ENCODE measurements around the gene PRKCA.

PRKCA gene

GRCh38 chr17:66547151-66547865 lies 244.9 kb downstream of the PRKCA start:
- no peaks in the 10 kb centered on the region for H3K79me2 ChIP-seq (ENCODE audit: control insufficient read depth, insufficient read depth, low read length, poor library complexity)
- peaks cover 6 to 16% of the 10 kb centered on the region in 2 experiments for H3K4me1 ChIP-seq (ENCODE audit: control insufficient read depth in 1 of 2, insufficient read depth in 2 of 2, low read length in 2 of 2)
- H3K27ac ChIP-seq (ENCODE audit: low read depth, low read length): no peak overlapping the region
- no CpG with 5 or more reads among the region's 3 CpGs for WGBS (ENCODE audit: extremely low coverage, insufficient coverage, insufficient read length)
- H2AK5ac ChIP-seq (ENCODE audit: low read length): no peak overlapping the region
- H3K4me2 ChIP-seq (ENCODE audit: low read length): no peak overlapping the region
- no peaks in the 10 kb centered on the region for H3K9me3 ChIP-seq (ENCODE audit: insufficient read depth, low read depth, low read length)
- no peak overlapping the region for H3K14ac ChIP-seq (ENCODE audit: low read length)
- no peak for DNase-seq
- no peak overlapping the region for H3K4ac ChIP-seq (ENCODE audit: low read depth, low read length)
- H2BK120ac ChIP-seq (ENCODE audit: insufficient read depth, low read length, poor library complexity): no peak overlapping the region
- no peak overlapping the region for H2BK12ac ChIP-seq (ENCODE audit: low read length)
- H2AFZ ChIP-seq (ENCODE audit: insufficient read depth, low read length, poor library complexity): no peak overlapping the region
- no peak overlapping the region for H4K12ac ChIP-seq (ENCODE audit: low read depth, low read length)
- H3K36me3 ChIP-seq (ENCODE audit: control insufficient read depth in 1 of 2, insufficient read depth in 2 of 2, low read length in 2 of 2): no peaks in the 10 kb centered on the region
- no peak overlapping the region for H4K8ac ChIP-seq (ENCODE audit: low read depth, low read length)
- no peaks in the 10 kb centered on the region for H3K27me3 ChIP-seq (ENCODE audit: insufficient read depth, low read length)
- no peak overlapping the region for H3K23ac ChIP-seq (ENCODE audit: low read length)
- no peak overlapping the region for H3K18ac ChIP-seq (ENCODE audit: low read length)
- peaks cover 7% of the 10 kb centered on the region for H3K79me1 ChIP-seq (ENCODE audit: low read length)
- H2BK5ac ChIP-seq (ENCODE audit: low read depth, low read length, poor library complexity): no peak overlapping the region
- H4K91ac ChIP-seq (ENCODE audit: low read depth, low read length): no peak overlapping the region
- no peak overlapping the region for H3K9ac ChIP-seq (ENCODE audit: low read length)
- no peak overlapping the region for H3K4me3 ChIP-seq (ENCODE audit: low read depth, low read length)

- H3K4ac ChIP-seq (ENCODE audit: low read depth, low read length): no peak overlapping the region
- H3K4me2 ChIP-seq (ENCODE audit: low read length): no peak overlapping the region
- peaks cover 1% of the 10 kb centered on the region for H3K9me3 ChIP-seq (ENCODE audit: insufficient read depth, low read depth, low read length)
- no peaks in the 10 kb centered on the region for H3K27me3 ChIP-seq (ENCODE audit: insufficient read depth, low read length)
- H3K4me3 ChIP-seq (ENCODE audit: low read depth, low read length): no peak overlapping the region
- H4K91ac ChIP-seq (ENCODE audit: low read depth, low read length): no peak overlapping the region
- peaks cover 6 to 14% of the 10 kb centered on the region in 2 experiments for H3K4me1 ChIP-seq (ENCODE audit: control insufficient read depth in 1 of 2, insufficient read depth in 2 of 2, low read length in 2 of 2)
- no peak overlapping the region for H2BK120ac ChIP-seq (ENCODE audit: insufficient read depth, low read length, poor library complexity)
- H2BK5ac ChIP-seq (ENCODE audit: low read depth, low read length, poor library complexity): no peak overlapping the region
- H2AK5ac ChIP-seq (ENCODE audit: low read length): no peak overlapping the region
- WGBS (ENCODE audit: extremely low coverage, insufficient coverage, insufficient read length): no CpG with 5 or more reads among the region's 3 CpGs
- no peaks in the 10 kb centered on the region for H3K36me3 ChIP-seq (ENCODE audit: control insufficient read depth in 1 of 2, insufficient read depth in 2 of 2, low read length in 2 of 2)
- no peak overlapping the region for H3K23ac ChIP-seq (ENCODE audit: low read length)
- H4K8ac ChIP-seq (ENCODE audit: low read depth, low read length): no peak overlapping the region
- H3K14ac ChIP-seq (ENCODE audit: low read length): no peak overlapping the region
- no peaks in the 10 kb centered on the region for H3K79me2 ChIP-seq (ENCODE audit: control insufficient read depth, insufficient read depth, low read length, poor library complexity)
- no peak for DNase-seq
- H3K18ac ChIP-seq (ENCODE audit: low read length): no peak overlapping the region
- peaks cover 7% of the 10 kb centered on the region for H3K79me1 ChIP-seq (ENCODE audit: low read length)
- no peak overlapping the region for H3K9ac ChIP-seq (ENCODE audit: low read length)
- H2BK12ac ChIP-seq (ENCODE audit: low read length): peak overlapping the region; percentile 6
- no peak overlapping the region for H2AFZ ChIP-seq (ENCODE audit: insufficient read depth, low read length, poor library complexity)
- peak overlapping the region; percentile 6 for H3K27ac ChIP-seq (ENCODE audit: low read depth, low read length)
- no peak overlapping the region for H4K12ac ChIP-seq (ENCODE audit: low read depth, low read length)
These were observed 245.7 kb downstream of the PRKCA start for GRCh38 chr17:66548158-66548557.

- H3K18ac ChIP-seq (ENCODE audit: low read length): no peak overlapping the region
- DNase-seq: no peak
- no peak overlapping the region for H3K4me3 ChIP-seq (ENCODE audit: low read depth, low read length)
- H3K79me2 ChIP-seq (ENCODE audit: control insufficient read depth, insufficient read depth, low read length, poor library complexity): no peaks in the 10 kb centered on the region
- no peak overlapping the region for H3K14ac ChIP-seq (ENCODE audit: low read length)
- no peak overlapping the region for H3K23ac ChIP-seq (ENCODE audit: low read length)
- H2BK120ac ChIP-seq (ENCODE audit: insufficient read depth, low read length, poor library complexity): no peak overlapping the region
- H3K9me3 ChIP-seq (ENCODE audit: insufficient read depth, low read depth, low read length): peaks cover 1% of the 10 kb centered on the region
- H4K91ac ChIP-seq (ENCODE audit: low read depth, low read length): no peak overlapping the region
- no peak overlapping the region for H3K27ac ChIP-seq (ENCODE audit: low read depth, low read length)
- no peak overlapping the region for H3K4me2 ChIP-seq (ENCODE audit: low read length)
- H3K4me1 ChIP-seq (ENCODE audit: control insufficient read depth in 1 of 2, insufficient read depth in 2 of 2, low read length in 2 of 2): peaks cover 6 to 12% of the 10 kb centered on the region in 2 experiments
- no peak overlapping the region for H2AK5ac ChIP-seq (ENCODE audit: low read length)
- no peaks in the 10 kb centered on the region for H3K36me3 ChIP-seq (ENCODE audit: control insufficient read depth in 1 of 2, insufficient read depth in 2 of 2, low read length in 2 of 2)
- H3K27me3 ChIP-seq (ENCODE audit: insufficient read depth, low read length): no peaks in the 10 kb centered on the region
- WGBS (ENCODE audit: extremely low coverage, insufficient coverage, insufficient read length): no CpG with 5 or more reads among the region's 14 CpGs
- H2BK5ac ChIP-seq (ENCODE audit: low read depth, low read length, poor library complexity): no peak overlapping the region
- H3K4ac ChIP-seq (ENCODE audit: low read depth, low read length): no peak overlapping the region
- H3K9ac ChIP-seq (ENCODE audit: low read length): no peak overlapping the region
- no peak overlapping the region for H2BK12ac ChIP-seq (ENCODE audit: low read length)
- H4K8ac ChIP-seq (ENCODE audit: low read depth, low read length): no peak overlapping the region
- no peak overlapping the region for H4K12ac ChIP-seq (ENCODE audit: low read depth, low read length)
- no peak overlapping the region for H2AFZ ChIP-seq (ENCODE audit: insufficient read depth, low read length, poor library complexity)
- H3K79me1 ChIP-seq (ENCODE audit: low read length): peaks cover 5% of the 10 kb centered on the region
These were observed 246.4 kb downstream of the PRKCA start for GRCh38 chr17:66548659-66549310.

GRCh38 chr17:66549311-66549704 lies 246.9 kb downstream of the PRKCA start:
- Histone ChIP-seq H3K9me3 (ENCODE audit: insufficient read depth, low read depth, low read length) (peaks cover 1% of the 10 kb centered on the region), H2BK120ac (ENCODE audit: insufficient read depth, low read length, poor library complexity) (no peak overlapping the region), H3K23ac (ENCODE audit: low read length) (no peak overlapping the region), H3K4ac (ENCODE audit: low read depth, low read length) (no peak overlapping the region), H3K27ac (ENCODE audit: low read depth, low read length) (no peak overlapping the region), H4K12ac (ENCODE audit: low read depth, low read length) (no peak overlapping the region), H3K4me1 (ENCODE audit: control insufficient read depth in 1 of 2, insufficient read depth in 2 of 2, low read length in 2 of 2) (peaks cover 4 to 12% of the 10 kb centered on the region in 2 experiments), H4K91ac (ENCODE audit: low read depth, low read length) (no peak overlapping the region), H3K4me3 (ENCODE audit: low read depth, low read length) (no peak overlapping the region), H2AFZ (ENCODE audit: insufficient read depth, low read length, poor library complexity) (no peak overlapping the region), H3K27me3 (ENCODE audit: insufficient read depth, low read length) (no peaks in the 10 kb centered on the region), H3K18ac (ENCODE audit: low read length) (no peak overlapping the region), H3K9ac (ENCODE audit: low read length) (no peak overlapping the region), H3K36me3 (ENCODE audit: control insufficient read depth in 1 of 2, insufficient read depth in 2 of 2, low read length in 2 of 2) (no peaks in the 10 kb centered on the region), H3K14ac (ENCODE audit: low read length) (no peak overlapping the region), H2BK5ac (ENCODE audit: low read depth, low read length, poor library complexity) (no peak overlapping the region), H3K79me2 (ENCODE audit: control insufficient read depth, insufficient read depth, low read length, poor library complexity) (no peaks in the 10 kb centered on the region), H4K8ac (ENCODE audit: low read depth, low read length) (no peak overlapping the region), H3K4me2 (ENCODE audit: low read length) (no peak overlapping the region), H2BK12ac (ENCODE audit: low read length) (no peak overlapping the region), H2AK5ac (ENCODE audit: low read length) (no peak overlapping the region), H3K79me1 (ENCODE audit: low read length) (peaks cover 4% of the 10 kb centered on the region)
- DNase-seq: no peak
- no CpG with 5 or more reads among the region's 3 CpGs for WGBS (ENCODE audit: extremely low coverage, insufficient coverage, insufficient read length)

All from trophoblast cell (in vitro differentiated cells and primary cell).